ENCODE results near the gene TUBGCP6.

DNA sequence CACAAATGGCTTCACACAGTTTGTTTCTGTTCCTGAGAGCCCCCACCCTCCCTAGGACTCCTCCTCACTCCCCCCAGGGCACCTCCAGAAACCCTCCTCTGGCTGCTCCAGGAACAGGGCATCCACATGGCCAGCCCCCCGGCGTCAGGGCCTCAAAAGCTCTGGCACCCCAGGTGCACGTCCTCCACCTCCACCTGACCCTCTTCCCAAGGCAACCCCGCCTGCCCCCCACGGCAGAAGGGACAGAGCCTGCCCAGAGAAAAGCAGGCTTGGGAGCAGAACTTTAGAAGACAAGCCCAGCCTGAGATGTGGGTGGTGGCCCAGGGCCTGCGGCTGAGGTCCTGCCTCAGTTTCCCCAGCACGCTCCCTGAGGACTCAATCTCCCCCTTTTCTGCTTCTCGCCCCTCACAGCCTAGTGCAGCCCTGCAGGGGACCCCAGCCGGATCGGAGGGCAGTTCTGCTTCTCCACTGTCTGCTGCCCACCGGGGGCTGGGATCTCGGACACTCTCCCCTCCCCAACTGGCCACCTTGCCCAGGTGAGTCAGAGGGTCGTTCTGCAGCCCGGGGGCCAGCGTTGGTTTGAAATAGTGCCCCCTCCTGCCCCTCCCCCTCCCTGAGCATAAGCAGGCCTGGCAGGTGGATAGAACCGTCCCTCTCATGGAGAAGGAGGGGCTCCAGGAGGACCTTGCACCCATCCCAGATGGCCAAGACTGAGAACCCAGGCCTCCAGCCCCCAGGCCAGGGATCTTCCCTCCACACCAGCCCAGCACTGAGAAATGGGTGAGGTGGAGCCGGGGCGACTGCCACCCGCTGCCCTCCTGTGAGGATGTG, 61.5 kb downstream of the TUBGCP6 start:
- TF ChIP-seq EZH2 (IDR thresholded peaks at IDR 0.05; ENCODE audit: borderline replicate concordance) (no peak), CTCF (IDR thresholded peaks at IDR 0.05; ENCODE audit: poor library complexity) (no peak)

Measured in hepatocyte (in vitro differentiated cells).